GM10248 (cell line): ENCODE results near the gene LRRC32.
"Not testable (repeated sequence)": the region's sequence is repeated elsewhere in the genome, so short reads cannot be mapped to it uniquely, and the experiment has no call there.

Experiments used
- CTCF ChIA-PET: fragments of 300-600 bp; sonication (Branson Sonifier 250); formaldehyde crosslinking; extraction: SDS; loops from one replicate; lab custom pipeline; 2021; ENCODE audit warnings: antibody characterized with exemption; lab: Yijun Ruan, JAX
- POLR2A ChIA-PET: fragments of 350-650 bp; sonication (Branson Sonifier 250); formaldehyde crosslinking; extraction: SDS; loops from one replicate; lab custom pipeline; 2020; ENCODE audit warnings: antibody characterized with exemption; lab: Yijun Ruan, JAX
- DNase-seq: peaks from one replicate; pipeline ENCODE4 v3.0.0; 2012; ENCODE audit errors: extremely low spot score
- CTCF ChIP-seq: IDR thresholded peaks from 2 replicates; pipeline ENCODE4 v1.5.1; 2012; ENCODE audit warnings: mild to moderate bottlenecking, low read depth; ENCODE audit errors: extremely low read depth, missing control alignments, control extremely low read depth

The LRRC32 gene

GRCh38 chr11:76649011-76649410 lies 21.5 kb downstream of the LRRC32 start:
- ChIA-PET POLR2A (no interaction called here), CTCF (interaction anchor here (1.3 to 1.7 kb wide), 2 partner anchors 10 to 73 kb away, joined by 3 read pairs; no protein-coding TSS in a partner anchor)
- no peak for DNase-seq
- no peak for TF ChIP-seq CTCF

GRCh38 chr11:76648061-76648460 lies 22.5 kb downstream of the LRRC32 start:
- POLR2A ChIA-PET: no interaction called here
- no peak for DNase-seq
- TF ChIP-seq CTCF: no peak
- CTCF ChIA-PET: no interaction called here

- TF ChIP-seq CTCF: no peak
- POLR2A ChIA-PET: no interaction called here
- CTCF ChIA-PET: no interaction called here
- DNase-seq: no peak
Measured at GRCh38 chr11:76646882-76647534, 23.5 kb downstream of the LRRC32 start.

- TF ChIP-seq CTCF: no peak
- no peak for DNase-seq
- ChIA-PET POLR2A (no interaction called here), CTCF (interaction anchor here (2.5 kb wide), 1 partner anchor 10 kb away, joined by 8 read pairs; no protein-coding TSS in a partner anchor)
Measured at GRCh38 chr11:76644591-76644990, 26.0 kb downstream of the LRRC32 start.

GRCh38 chr11:76643711-76644110 lies 26.8 kb downstream of the LRRC32 start:
- CTCF ChIA-PET: interaction anchor here (2.5 kb wide), 1 partner anchor 11 kb away, joined by 8 read pairs; no protein-coding TSS in a partner anchor
- DNase-seq, POLR2A ChIA-PET: not testable (repeated sequence)

GRCh38 chr11:76642341-76642740 lies 28.2 kb downstream of the LRRC32 start:
- TF ChIP-seq CTCF: no peak
- ChIA-PET POLR2A (no interaction called here), CTCF (no interaction called here)
- no peak for DNase-seq

- no peak for DNase-seq
- TF ChIP-seq CTCF: no peak
- CTCF ChIA-PET: no interaction called here
- POLR2A ChIA-PET: no interaction called here
Measured at GRCh38 chr11:76641905-76642304, 28.6 kb downstream of the LRRC32 start.
